Measurements from ENCODE around the gene FMNL2.

DNA sequence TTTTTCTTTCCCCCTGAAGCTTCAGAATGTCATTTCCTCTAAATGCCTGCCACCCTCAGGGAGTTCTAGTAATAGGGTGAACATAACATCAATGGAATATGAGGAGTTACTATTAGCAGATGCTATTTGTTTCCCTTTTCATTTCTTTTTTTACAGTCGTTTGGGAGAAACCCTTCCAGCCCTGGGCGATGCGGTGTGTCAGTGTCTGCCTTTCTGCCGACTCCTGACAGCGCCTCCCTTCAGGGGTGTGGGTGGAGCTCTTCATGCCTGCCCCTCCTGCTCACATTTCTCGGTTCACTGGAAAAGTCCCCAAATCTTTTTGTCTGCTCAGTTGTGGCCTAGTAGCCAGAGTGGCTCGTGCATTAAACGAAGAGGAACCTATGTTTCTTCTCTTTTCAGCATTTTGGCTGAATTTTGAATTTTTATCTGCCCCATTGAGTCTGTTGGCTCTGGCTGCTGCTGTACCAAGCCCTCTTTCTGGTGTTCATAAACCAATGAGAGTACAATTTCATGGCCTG, 72.3 kb downstream of the FMNL2 start:
- TF ChIP-seq CTCF (IDR thresholded peaks at IDR 0.05) = no peak
- TF ChIP-seq ZFX (IDR thresholded peaks at IDR 0.05; ENCODE audit: borderline replicate concordance) = no peak
